Gastrocnemius medialis (tissue), 4 donors: ENCODE measurements around the gene BRAT1. TPM values are rescaled to one million over a fixed set of nuclear protein-coding genes. Genes with fewer than 3 reads are reported as not detected.
A peak's percentile ranks its signal among the peaks of the same experiment; 100 is the strongest.

ENCODE experiments used
- ATAC-seq, 2 donors: fragments of 150-250 bp; one replicate each; pipeline ENCODE4 v1.9.1; 2016
- DNase-seq, 2 donors: peaks; one replicate each; pipeline ENCODE4 v3.0.0-alpha.2; 2019
- H3K27ac ChIP-seq, 4 donors: fragments of 200-600 bp; sonication (generic); 1 replicate in 1 of 4; 2 replicates in 3 of 4; pipeline ENCODE4 v1.5.1; 2016 to 2018; ENCODE audit warnings: mild to moderate bottlenecking in 2 of 4, moderate library complexity in 1 of 4
- H3K27me3 ChIP-seq, 3 donors: fragments of 200-600 bp; sonication (generic) in 2 of 3; 1 replicate in 1 of 3; 2 replicates in 2 of 3; pipeline versions ENCODE4 v1.5.1 to v1.6.0; 2016 to 2019; ENCODE audit warnings: mild to moderate bottlenecking in 1 of 3, moderate library complexity in 1 of 3
- H3K36me3 ChIP-seq, 2 donors: fragments of 200-600 bp; sonication (generic) in 1 of 2; one replicate each; pipeline ENCODE4 v1.5.1; 2017 to 2018
- H3K4me1 ChIP-seq, 2 donors: fragments of 200-600 bp; sonication (generic) in 1 of 2; one replicate each; pipeline ENCODE4 v1.5.1; 2016 to 2017; ENCODE audit warnings: mild to moderate bottlenecking in 2 of 2
- H3K4me3 ChIP-seq, 4 donors: fragments of 200-600 bp; sonication (generic) in 3 of 4; 1 replicate in 1 of 4; 2 replicates in 3 of 4; pipeline ENCODE4 v1.5.1; 2016 to 2019; ENCODE audit warnings: mild to moderate bottlenecking in 2 of 4
- H3K9me3 ChIP-seq, 3 donors: fragments of 200-600 bp; sonication (generic) in 2 of 3; 1 replicate in 1 of 3; 2 replicates in 2 of 3; pipeline ENCODE4 v1.5.1; 2016 to 2019
- POLR2A ChIP-seq, 2 donors: fragments of 450-650 bp; IDR thresholded peaks; one replicate each; pipeline ENCODE4 v1.6.1; 2017; ENCODE audit warnings: antibody characterized with exemption in 2 of 2, mild to moderate bottlenecking in 2 of 2, moderate library complexity in 2 of 2
- in situ Hi-C, 4 donors: fragments of 200-750 bp; cut with MboI; loops; one replicate each; pipeline versions ENCODE4 v1.15.0 to v1.8.0; 2017; ENCODE audit warnings: low sequenced_read_pairs in 4 of 4
- intact Hi-C: fragments of 100-400 bp; cut with DNase I; formaldehyde crosslinking; loops from one replicate; pipeline ENCODE4 v1.15.1; 2023; ENCODE audit warnings: low total_unique reads
- total RNA-seq, 4 donors: library from RNA; depleted of rRNA; stranded (reverse); fragments of >200 nt; gene quantifications; one replicate each; pipeline versions ENCODE4 v1.1.0 to v1.2.3, GENCODE V29; 2016
- TF ChIP-seq, protein P1 (sequence below), 5 experiments: fragments of 450-650 bp in 3 of 5; fragments of 200-600 bp in 2 of 5; sonication (generic) in 2 of 5; IDR thresholded peaks in 4 of 5; conservative IDR thresholded peaks in 1 of 5; 1 replicate in 4 of 5; 2 replicates in 1 of 5; pipeline ENCODE4 v1.5.1; 2016 to 2019; ENCODE audit warnings: antibody characterized with exemption in 5 of 5, mild to moderate bottlenecking in 3 of 5, moderate library complexity in 3 of 5

Gene BRAT1
- total RNA-seq, 4 donors from 2014 or later = 15.3 to 36.4 (median 20.2) TPM

DNA sequence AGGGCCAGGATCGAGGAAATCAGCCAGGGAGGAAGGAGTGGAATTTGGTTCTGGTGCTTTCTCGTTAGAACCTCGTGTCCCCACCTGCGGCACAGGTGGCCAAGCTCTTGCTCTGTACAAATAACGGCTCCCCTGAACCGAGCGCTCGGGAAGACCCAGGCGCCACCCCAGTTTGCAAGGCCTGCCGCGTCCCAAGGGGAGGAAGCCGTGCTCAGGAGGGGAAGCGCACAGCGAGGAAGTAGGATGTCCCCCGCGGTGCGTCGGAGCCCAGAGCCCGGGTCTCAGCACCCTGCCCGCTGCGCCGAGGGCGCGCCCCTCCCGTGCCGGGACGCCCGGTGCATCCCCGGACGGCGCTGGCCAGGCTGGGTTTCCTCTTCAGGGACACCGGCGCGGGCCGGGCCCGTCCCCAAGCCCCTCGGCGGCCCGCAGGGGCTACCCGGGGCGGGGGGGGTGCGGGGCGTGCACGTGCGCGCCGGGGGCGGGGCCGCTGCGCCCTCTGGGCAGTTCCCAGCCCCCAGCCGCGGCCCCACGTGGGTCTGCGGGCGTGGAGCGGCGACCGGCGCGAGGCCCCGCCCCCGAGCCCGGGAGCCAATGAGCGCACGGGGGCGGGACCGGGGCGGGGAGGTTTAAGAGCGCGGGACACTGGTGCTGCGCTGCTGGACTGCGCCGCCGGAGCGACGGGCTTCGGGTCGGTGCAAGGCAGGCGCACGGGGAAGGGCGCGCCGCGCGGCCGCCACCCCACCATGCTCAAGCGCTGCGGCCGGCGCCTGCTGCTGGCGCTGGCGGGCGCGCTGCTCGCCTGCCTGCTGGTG, 36.0 kb downstream of the BRAT1 start, which contains the start of gene LFNG:
Gene LFNG (plus strand): TSS at position 656 of the 812 bp plus-strand sequence. CDS start 88 bp downstream, at position 744.
- in situ Hi-C loops (no loop called here), intact Hi-C loops (loop anchor here (2.0 kb wide), 2 partner anchors 35 to 117 kb away; partner anchors contain the start of genes BRAT1 and CHST12)
- TF ChIP-seq, protein P1, sequence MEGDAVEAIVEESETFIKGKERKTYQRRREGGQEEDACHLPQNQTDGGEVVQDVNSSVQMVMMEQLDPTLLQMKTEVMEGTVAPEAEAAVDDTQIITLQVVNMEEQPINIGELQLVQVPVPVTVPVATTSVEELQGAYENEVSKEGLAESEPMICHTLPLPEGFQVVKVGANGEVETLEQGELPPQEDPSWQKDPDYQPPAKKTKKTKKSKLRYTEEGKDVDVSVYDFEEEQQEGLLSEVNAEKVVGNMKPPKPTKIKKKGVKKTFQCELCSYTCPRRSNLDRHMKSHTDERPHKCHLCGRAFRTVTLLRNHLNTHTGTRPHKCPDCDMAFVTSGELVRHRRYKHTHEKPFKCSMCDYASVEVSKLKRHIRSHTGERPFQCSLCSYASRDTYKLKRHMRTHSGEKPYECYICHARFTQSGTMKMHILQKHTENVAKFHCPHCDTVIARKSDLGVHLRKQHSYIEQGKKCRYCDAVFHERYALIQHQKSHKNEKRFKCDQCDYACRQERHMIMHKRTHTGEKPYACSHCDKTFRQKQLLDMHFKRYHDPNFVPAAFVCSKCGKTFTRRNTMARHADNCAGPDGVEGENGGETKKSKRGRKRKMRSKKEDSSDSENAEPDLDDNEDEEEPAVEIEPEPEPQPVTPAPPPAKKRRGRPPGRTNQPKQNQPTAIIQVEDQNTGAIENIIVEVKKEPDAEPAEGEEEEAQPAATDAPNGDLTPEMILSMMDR (IDR thresholded peaks at IDR 0.05 in 4 of 5, conservative IDR thresholded peaks at IDR 0.05 in 1 of 5) = no peak
- peak; percentile 76 to 94 for TF ChIP-seq POLR2A (IDR thresholded peaks at IDR 0.05)
- H3K4me1 ChIP-seq = peaks cover 0 to 25% of the 10 kb centered on the region in 2 donors
- H3K36me3 ChIP-seq = no peaks in the 10 kb centered on the region
- peak within 1 kb of the TSS; percentile 53 to 69 (median 55) for H3K4me3 ChIP-seq
- no peaks in the 10 kb centered on the region for H3K9me3 ChIP-seq
- ATAC-seq = peak; percentile 85 to 92
- peak within 1 kb of the TSS in 1 of 4 donors; percentile 18 for H3K27ac ChIP-seq
- H3K27me3 ChIP-seq = peaks cover 25 to 33% (median 30%) of the 10 kb centered on the region in 3 donors
- peak; percentile 74 to 77 for DNase-seq

DNA sequence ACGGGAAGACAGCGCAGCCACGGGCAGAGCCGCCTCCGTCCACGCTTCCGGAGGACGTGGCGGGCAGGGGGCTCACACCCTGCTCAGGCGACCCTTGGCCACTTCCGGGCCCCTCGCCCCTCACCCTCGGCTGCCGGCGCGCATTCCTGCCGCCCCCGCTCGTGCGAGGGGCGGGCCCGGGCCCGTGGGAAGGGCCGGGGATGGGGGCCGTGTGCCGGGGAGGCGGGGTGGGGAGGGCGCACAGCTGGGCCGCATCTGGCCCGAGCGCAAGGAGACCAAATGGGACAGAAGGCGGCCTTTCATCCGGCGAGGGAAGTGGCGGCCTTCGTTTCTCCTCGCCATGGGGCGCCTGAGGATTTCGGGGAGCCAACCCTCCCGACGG, 36.6 kb downstream of the BRAT1 start:
- H3K36me3 ChIP-seq = no peaks in the 10 kb centered on the region
- TF ChIP-seq POLR2A (IDR thresholded peaks at IDR 0.05) = no peak
- TF ChIP-seq, protein P1 (IDR thresholded peaks at IDR 0.05 in 4 of 5, conservative IDR thresholded peaks at IDR 0.05 in 1 of 5) = no peak
- peaks cover 0 to 21% of the 10 kb centered on the region in 2 donors for H3K4me1 ChIP-seq
- DNase-seq (no peak), ATAC-seq (no peak)
- in situ Hi-C loops (no loop called here), intact Hi-C loops (loop anchor here (2.0 kb wide), 2 partner anchors 36 to 116 kb away; partner anchors contain the start of genes BRAT1 and CHST12)
- peak overlapping the region; percentile 53 to 69 (median 55) for H3K4me3 ChIP-seq
- peak overlapping the region in 1 of 4 donors; percentile 18 for H3K27ac ChIP-seq
- peaks cover 21 to 31% (median 30%) of the 10 kb centered on the region in 3 donors for H3K27me3 ChIP-seq
- no peaks in the 10 kb centered on the region for H3K9me3 ChIP-seq

DNA sequence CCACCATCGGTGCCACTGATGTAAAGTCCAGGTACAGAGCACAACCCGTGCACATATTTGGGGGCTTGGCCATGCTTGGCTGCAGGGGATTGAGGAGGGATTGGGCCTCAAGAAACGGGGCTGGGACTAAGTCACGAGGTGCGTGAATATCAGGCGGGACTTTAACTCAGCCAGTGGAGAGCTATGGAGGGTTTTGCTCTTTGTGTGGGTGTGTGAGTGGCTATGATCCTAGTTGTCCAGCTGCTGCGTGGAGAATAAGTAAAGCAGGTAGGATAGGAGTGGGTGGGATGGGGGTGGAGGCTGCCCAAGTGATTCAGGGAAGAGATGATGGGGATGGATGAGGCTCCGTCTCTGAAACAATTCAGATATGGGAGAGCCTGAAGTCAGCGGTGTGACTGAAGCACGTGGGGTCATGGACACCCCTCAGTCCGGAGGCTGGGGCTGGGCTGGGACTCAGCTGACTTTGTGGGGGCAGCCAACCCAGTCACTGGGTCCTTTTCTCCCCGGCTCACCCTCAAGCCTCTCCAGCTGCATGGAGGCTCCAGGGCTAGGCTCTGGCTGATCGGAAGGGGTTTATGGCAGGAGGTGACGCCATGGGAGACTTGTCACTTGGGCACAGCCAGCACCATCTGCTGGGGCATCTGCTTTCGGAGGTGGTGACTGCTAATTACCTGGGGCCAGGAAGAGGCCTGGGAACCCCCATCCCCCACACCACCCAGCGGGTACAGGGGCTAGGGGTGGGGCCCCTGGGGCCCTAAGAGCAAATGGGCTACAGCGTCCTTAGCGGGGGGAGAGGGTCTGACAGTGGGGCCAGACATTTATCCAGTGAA, 37.4 kb downstream of the BRAT1 start:
- Histone ChIP-seq H3K27ac (no peak overlapping the region), H3K36me3 (no peaks in the 10 kb centered on the region), H3K4me3 (no peak overlapping the region), H3K9me3 (no peaks in the 10 kb centered on the region), H3K27me3 (peaks cover 21 to 26% (median 25%) of the 10 kb centered on the region in 3 donors), H3K4me1 (peaks cover 0 to 17% of the 10 kb centered on the region in 2 donors)
- DNase-seq = no peak
- in situ Hi-C loops (no loop called here), intact Hi-C loops (loop anchor here (2.0 kb wide), 2 partner anchors 37 to 115 kb away; partner anchors contain the start of genes BRAT1 and CHST12)
- TF ChIP-seq POLR2A (IDR thresholded peaks at IDR 0.05) = no peak
- TF ChIP-seq, protein P1 (IDR thresholded peaks at IDR 0.05 in 4 of 5, conservative IDR thresholded peaks at IDR 0.05 in 1 of 5) = no peak
- no peak for ATAC-seq

DNA sequence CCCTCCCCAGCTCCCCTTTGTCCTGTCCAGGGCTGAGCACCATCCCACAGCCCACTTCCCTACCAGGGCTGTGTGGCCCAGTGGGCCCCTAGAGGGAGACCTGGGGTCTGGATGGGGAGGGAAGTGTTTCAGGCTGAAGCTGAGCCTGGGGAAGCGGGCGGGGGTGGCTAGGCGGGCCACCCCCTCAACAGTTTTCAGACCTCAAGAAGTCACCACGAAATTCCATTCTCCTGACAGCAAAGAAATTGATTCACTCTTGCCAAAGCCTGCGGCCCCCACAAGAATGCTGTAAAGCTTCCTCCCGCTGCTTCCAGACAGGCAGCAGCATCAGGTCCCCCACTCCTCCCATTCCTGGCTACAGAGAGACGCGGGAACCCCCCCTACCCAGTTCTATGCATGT, 38.3 kb downstream of the BRAT1 start:
- DNase-seq (no peak), ATAC-seq (no peak)
- intact Hi-C loops (no loop called here), in situ Hi-C loops (no loop called here)
- peaks cover 0 to 14% of the 10 kb centered on the region in 2 donors for H3K4me1 ChIP-seq
- H3K27me3 ChIP-seq = peaks cover 14 to 18% (median 18%) of the 10 kb centered on the region in 3 donors
- no peak overlapping the region for H3K27ac ChIP-seq
- H3K4me3 ChIP-seq = no peak overlapping the region
- H3K36me3 ChIP-seq = no peaks in the 10 kb centered on the region
- no peaks in the 10 kb centered on the region for H3K9me3 ChIP-seq
- TF ChIP-seq, protein P1 (IDR thresholded peaks at IDR 0.05 in 4 of 5, conservative IDR thresholded peaks at IDR 0.05 in 1 of 5) = no peak
- TF ChIP-seq POLR2A (IDR thresholded peaks at IDR 0.05) = no peak
